Stimulated activated naive B cell treated with anti-CD40 and anti-IgM and Interleukin-4, amounts not matched to agents 10 μg/mL and 1 μg/mL and 100 μg/mL, for 72 hours (primary cell): ENCODE measurements around the gene TRIM49D1.
A peak's percentile ranks its signal among the peaks of the same experiment; 100 is the strongest.
"Not testable (repeated sequence)": the region's sequence is repeated elsewhere in the genome, so short reads cannot be mapped to it uniquely, and the experiment has no call there.

Experiments
- ATAC-seq, 2 donors: fragments of 150-1000 bp; cut with Tn5 transposase; replicated peaks; 2 replicates each; pipeline ENCODE4 v1.10.0; 2021; ENCODE audit warnings: moderate library complexity in 1 of 2
- DNase-seq: peaks from one replicate; pipeline ENCODE4 v3.0.0; 2021
- H3K27ac Mint-ChIP-seq: one replicate; pipeline ENCODE4 v1.8.0; 2022; ENCODE audit warnings: mild to moderate bottlenecking, mixed read lengths
- H3K27me3 Mint-ChIP-seq, 2 donors: one replicate each; pipeline ENCODE4 v1.8.0; 2022; ENCODE audit warnings: mixed read lengths in 2 of 2
- H3K36me3 Mint-ChIP-seq, 2 donors: one replicate each; pipeline ENCODE4 v1.8.0; 2022; ENCODE audit warnings: mixed read lengths in 2 of 2, mild to moderate bottlenecking in 1 of 2
- H3K4me1 Mint-ChIP-seq, 2 donors: one replicate each; pipeline ENCODE4 v1.8.0; 2022; ENCODE audit warnings: mixed read lengths in 2 of 2, mild to moderate bottlenecking in 1 of 2
- H3K4me3 Mint-ChIP-seq, 2 donors: one replicate each; pipeline ENCODE4 v1.8.0; 2022; ENCODE audit warnings: mild to moderate bottlenecking in 2 of 2, mixed read lengths in 2 of 2, moderate library complexity in 1 of 2
- H3K9me3 Mint-ChIP-seq, 2 donors: one replicate each; pipeline ENCODE4 v1.8.0; 2022; ENCODE audit warnings: mixed read lengths in 2 of 2, mild to moderate bottlenecking in 1 of 2

TRIM49D1 gene

GRCh38 chr11:89922195-89922660, at the start of gene TRIM49D1:
Gene TRIM49D1 (minus strand): TSS chr11:89922245. CDS start chr11:89917710, 4,535 bp downstream.
- no peak for ATAC-seq
- Mint-ChIP-seq H3K36me3 (no peaks in the 10 kb centered on the region), H3K27me3 (no peaks in the 10 kb centered on the region), H3K4me1 (no peaks in the 10 kb centered on the region), H3K27ac (no peak within 1 kb of the TSS), H3K9me3 (no peaks in the 10 kb centered on the region), H3K4me3 (no peak within 1 kb of the TSS)
- no peak for DNase-seq

GRCh38 chr11:89965737-89966136, 43.7 kb upstream of the TRIM49D1 start, which contains the start of gene TRIM64:
Gene TRIM64 (plus strand): TSS chr11:89966037. CDS start chr11:89968504, 2,467 bp downstream.
- not testable (repeated sequence) for H3K9me3 Mint-ChIP-seq, H3K27me3 Mint-ChIP-seq, H3K36me3 Mint-ChIP-seq, H3K27ac Mint-ChIP-seq, DNase-seq, H3K4me3 Mint-ChIP-seq, ATAC-seq, H3K4me1 Mint-ChIP-seq

GRCh38 chr11:89960833-89961232, 38.8 kb upstream of the TRIM49D1 start:
- not testable (repeated sequence) for ATAC-seq, H3K9me3 Mint-ChIP-seq, DNase-seq, H3K27me3 Mint-ChIP-seq, H3K4me1 Mint-ChIP-seq, H3K36me3 Mint-ChIP-seq, H3K4me3 Mint-ChIP-seq, H3K27ac Mint-ChIP-seq

GRCh38 chr11:89923764-89924163, 1.7 kb upstream of the TRIM49D1 start, which contains the start of gene TRIM49D2:
Gene TRIM49D2 (plus strand): TSS chr11:89924064. CDS start chr11:89926762, 2,698 bp downstream.
- not testable (repeated sequence) for H3K36me3 Mint-ChIP-seq, H3K4me3 Mint-ChIP-seq, H3K4me1 Mint-ChIP-seq, H3K27me3 Mint-ChIP-seq, H3K9me3 Mint-ChIP-seq, ATAC-seq, H3K27ac Mint-ChIP-seq, DNase-seq

- H3K9me3 Mint-ChIP-seq, DNase-seq, H3K27me3 Mint-ChIP-seq, H3K4me1 Mint-ChIP-seq, H3K4me3 Mint-ChIP-seq, H3K27ac Mint-ChIP-seq, H3K36me3 Mint-ChIP-seq: not testable (repeated sequence)
- peak; percentile 19 to 25 for ATAC-seq
Measured at GRCh38 chr11:89900809-89901208, 21.2 kb downstream of the TRIM49D1 start.

GRCh38 chr11:89893245-89893644, 28.8 kb downstream of the TRIM49D1 start:
- not testable (repeated sequence) for DNase-seq, H3K36me3 Mint-ChIP-seq, H3K27me3 Mint-ChIP-seq, H3K4me1 Mint-ChIP-seq, H3K4me3 Mint-ChIP-seq, H3K27ac Mint-ChIP-seq, ATAC-seq, H3K9me3 Mint-ChIP-seq

GRCh38 chr11:89877511-89877910, 44.5 kb downstream of the TRIM49D1 start:
- not testable (repeated sequence) for H3K4me3 Mint-ChIP-seq, DNase-seq, H3K9me3 Mint-ChIP-seq, H3K4me1 Mint-ChIP-seq, ATAC-seq, H3K27me3 Mint-ChIP-seq, H3K27ac Mint-ChIP-seq, H3K36me3 Mint-ChIP-seq

- H3K4me1 Mint-ChIP-seq, ATAC-seq, H3K27me3 Mint-ChIP-seq, H3K27ac Mint-ChIP-seq, H3K4me3 Mint-ChIP-seq, DNase-seq, H3K36me3 Mint-ChIP-seq, H3K9me3 Mint-ChIP-seq: not testable (repeated sequence)
Measured at GRCh38 chr11:89872588-89872987, 49.5 kb downstream of the TRIM49D1 start.

- not testable (repeated sequence) for H3K4me3 Mint-ChIP-seq, H3K27ac Mint-ChIP-seq, H3K9me3 Mint-ChIP-seq, H3K4me1 Mint-ChIP-seq, H3K36me3 Mint-ChIP-seq, H3K27me3 Mint-ChIP-seq, DNase-seq, ATAC-seq
Measured at GRCh38 chr11:89865223-89865622, 56.8 kb downstream of the TRIM49D1 start.

- not testable (repeated sequence) for H3K27me3 Mint-ChIP-seq, H3K4me3 Mint-ChIP-seq, H3K9me3 Mint-ChIP-seq, H3K4me1 Mint-ChIP-seq, DNase-seq, H3K27ac Mint-ChIP-seq, H3K36me3 Mint-ChIP-seq, ATAC-seq
Measured at GRCh38 chr11:89863906-89864704, 57.9 kb downstream of the TRIM49D1 start.
